HUES64 (cell line): ENCODE data around the gene GTF2F2.

ENCODE experiments used
- H3K27ac ChIP-seq: 2 replicates; pipeline ENCODE4 v1.7.0; 2013; ENCODE audit warnings: low read depth, low read length, inconsistent platforms
- H3K27me3 ChIP-seq: 2 replicates; pipeline ENCODE4 v1.6.1; 2013; ENCODE audit warnings: mild to moderate bottlenecking, low read length; ENCODE audit not compliant: insufficient read depth
- H3K36me3 ChIP-seq: 2 replicates; pipeline ENCODE4 v1.6.1; 2013; ENCODE audit warnings: mild to moderate bottlenecking, low read length; ENCODE audit not compliant: insufficient read depth
- H3K4me1 ChIP-seq: 2 replicates; pipeline ENCODE4 v1.6.1; 2013; ENCODE audit warnings: mild to moderate bottlenecking, low read length, moderate library complexity; ENCODE audit not compliant: insufficient read depth
- H3K4me3 ChIP-seq: 2 replicates; pipeline ENCODE4 v1.5.1; 2013; ENCODE audit warnings: mild to moderate bottlenecking, low read length, moderate library complexity
- H3K9ac ChIP-seq: 2 replicates; pipeline ENCODE4 v1.6.1; 2013; ENCODE audit warnings: mild to moderate bottlenecking, low read depth, low read length
- H3K9me3 ChIP-seq: 2 replicates; pipeline ENCODE4 v1.6.1; 2013; ENCODE audit warnings: low read depth, low read length; ENCODE audit not compliant: insufficient read depth
- WGBS: fragments of 150-250, 120-280 bp; methylation state at CpG from one replicate; pipeline ENCODE4 v1.1.7; 2013; ENCODE audit warnings: missing lambda C conversion rate; 5-methylcytosine and 5-hydroxymethylcytosine counted together

Gene GTF2F2

GRCh38 chr13:45122941-45123340 lies 2.6 kb downstream of the GTF2F2 start:
- H3K36me3 ChIP-seq = peaks cover 5% of the 10 kb centered on the region
- no peak overlapping the region for H3K4me3 ChIP-seq
- no peaks in the 10 kb centered on the region for H3K27me3 ChIP-seq
- 98% methylated on average over 6 of the region's 6 CpGs for WGBS
- H3K9me3 ChIP-seq = no peaks in the 10 kb centered on the region
- H3K4me1 ChIP-seq = peaks cover 11% of the 10 kb centered on the region
- no peak overlapping the region for H3K9ac ChIP-seq
- H3K27ac ChIP-seq = no peak overlapping the region

GRCh38 chr13:45132369-45133064 lies 12.2 kb downstream of the GTF2F2 start:
- H3K9ac ChIP-seq = no peak overlapping the region
- H3K27me3 ChIP-seq = no peaks in the 10 kb centered on the region
- no peak overlapping the region for H3K27ac ChIP-seq
- H3K4me3 ChIP-seq = no peak overlapping the region
- peaks cover 13% of the 10 kb centered on the region for H3K9me3 ChIP-seq
- peaks cover 17% of the 10 kb centered on the region for H3K4me1 ChIP-seq
- WGBS = 92% methylated on average over 4 of the region's 6 CpGs
- no peaks in the 10 kb centered on the region for H3K36me3 ChIP-seq

- peaks cover 6% of the 10 kb centered on the region for H3K36me3 ChIP-seq
- H3K9me3 ChIP-seq = peaks cover 13% of the 10 kb centered on the region
- no peaks in the 10 kb centered on the region for H3K27me3 ChIP-seq
- H3K27ac ChIP-seq = no peak overlapping the region
- no peak overlapping the region for H3K4me3 ChIP-seq
- WGBS = 94% methylated on average over 6 of the region's 6 CpGs
- peaks cover 17% of the 10 kb centered on the region for H3K4me1 ChIP-seq
- no peak overlapping the region for H3K9ac ChIP-seq
Observed at GRCh38 chr13:45133396-45134118, 13.2 kb downstream of the GTF2F2 start.

GRCh38 chr13:45136741-45137504 lies 16.6 kb downstream of the GTF2F2 start:
- H3K27ac ChIP-seq = peak overlapping the region; percentile 43; the same call in 1 of the 2 replicates
- H3K9ac ChIP-seq = peak overlapping the region; percentile 27; the same call in 1 of the 2 replicates
- H3K9me3 ChIP-seq = peaks cover 12% of the 10 kb centered on the region
- peaks cover 17% of the 10 kb centered on the region for H3K4me1 ChIP-seq
- 96% methylated on average over 2 of the region's 3 CpGs for WGBS
- no peaks in the 10 kb centered on the region for H3K27me3 ChIP-seq
- peaks cover 19% of the 10 kb centered on the region for H3K36me3 ChIP-seq
- no peak overlapping the region for H3K4me3 ChIP-seq

- Histone ChIP-seq H3K4me3 (no peak overlapping the region), H3K9ac (no peak overlapping the region), H3K4me1 (peaks cover 17% of the 10 kb centered on the region), H3K36me3 (peaks cover 19% of the 10 kb centered on the region), H3K9me3 (peaks cover 6% of the 10 kb centered on the region; the same call in 1 of the 2 replicates), H3K27me3 (no peaks in the 10 kb centered on the region), H3K27ac (0 out of 2 replicates have a peak overlapping the region, but pooled peaks have one; percentile 37)
- WGBS = 94% methylated on average over 2 of the region's 2 CpGs
Observed at GRCh38 chr13:45137526-45137925, 17.2 kb downstream of the GTF2F2 start.

GRCh38 chr13:45138282-45138681 lies 18.0 kb downstream of the GTF2F2 start:
- no peak overlapping the region for H3K4me3 ChIP-seq
- H3K36me3 ChIP-seq = peaks cover 19% of the 10 kb centered on the region
- H3K4me1 ChIP-seq = peaks cover 17% of the 10 kb centered on the region
- WGBS = 94% methylated on average over 7 of the region's 7 CpGs
- H3K27ac ChIP-seq = no peak overlapping the region
- no peak overlapping the region for H3K9ac ChIP-seq
- H3K9me3 ChIP-seq = 0 out of 2 replicates have a peak, but pooled peaks cover 4% of the 10 kb centered on the region
- H3K27me3 ChIP-seq = no peaks in the 10 kb centered on the region

GRCh38 chr13:45141369-45141768 lies 21.1 kb downstream of the GTF2F2 start:
- peaks cover 12% of the 10 kb centered on the region for H3K4me1 ChIP-seq
- 95% methylated on average over 1 of the region's 1 CpG for WGBS
- H3K4me3 ChIP-seq = no peak overlapping the region
- no peak overlapping the region for H3K27ac ChIP-seq
- H3K27me3 ChIP-seq = no peaks in the 10 kb centered on the region
- H3K9me3 ChIP-seq = no peaks in the 10 kb centered on the region
- no peak overlapping the region for H3K9ac ChIP-seq
- H3K36me3 ChIP-seq = peaks cover 19% of the 10 kb centered on the region

GRCh38 chr13:45142440-45143345 lies 22.4 kb downstream of the GTF2F2 start:
- Histone ChIP-seq H3K9ac (no peak overlapping the region), H3K4me3 (no peak overlapping the region), H3K9me3 (no peaks in the 10 kb centered on the region), H3K36me3 (peaks cover 19% of the 10 kb centered on the region), H3K27me3 (no peaks in the 10 kb centered on the region), H3K4me1 (no peaks in the 10 kb centered on the region), H3K27ac (no peak overlapping the region)
- 91% methylated on average over 3 of the region's 4 CpGs for WGBS

- H3K9me3 ChIP-seq = no peaks in the 10 kb centered on the region
- no peak overlapping the region for H3K27ac ChIP-seq
- no peaks in the 10 kb centered on the region for H3K4me1 ChIP-seq
- no peak overlapping the region for H3K9ac ChIP-seq
- 94% methylated on average over 7 of the region's 7 CpGs for WGBS
- H3K27me3 ChIP-seq = no peaks in the 10 kb centered on the region
- H3K4me3 ChIP-seq = no peak overlapping the region
- peaks cover 15% of the 10 kb centered on the region for H3K36me3 ChIP-seq
Observed at GRCh38 chr13:45143346-45143751, 23.0 kb downstream of the GTF2F2 start.

GRCh38 chr13:45149964-45150363 lies 29.7 kb downstream of the GTF2F2 start:
- H3K9me3 ChIP-seq = no peaks in the 10 kb centered on the region
- WGBS = no CpG with 5 or more reads among the region's 1 CpG
- no peak overlapping the region for H3K9ac ChIP-seq
- H3K36me3 ChIP-seq = peaks cover 19% of the 10 kb centered on the region; the same call in 1 of the 2 replicates
- no peaks in the 10 kb centered on the region for H3K4me1 ChIP-seq
- no peak overlapping the region for H3K4me3 ChIP-seq
- H3K27me3 ChIP-seq = no peaks in the 10 kb centered on the region
- H3K27ac ChIP-seq = no peak overlapping the region
